GM23248 (cell line): ENCODE results near the gene ZNF501. TPM values are rescaled to one million over a fixed set of nuclear protein-coding genes. Genes with fewer than 3 reads are reported as not detected.

Experiments
- DNase-seq: peaks from one replicate; pipeline ENCODE4 v3.0.0-alpha.2; 2015
- H2AFZ ChIP-seq: fragments of 200-600 bp; sonication (generic); 2 replicates; pipeline ENCODE4 v1.6.1; 2016; ENCODE audit warnings: antibody characterized with exemption
- H3F3A ChIP-seq: fragments of 200-600 bp; sonication (generic); 2 replicates; pipeline ENCODE4 v1.6.1; 2016; ENCODE audit warnings: mild to moderate bottlenecking, antibody characterized with exemption, mixed run types; ENCODE audit not compliant: insufficient read depth
- H3K27ac ChIP-seq: fragments of 200-600 bp; sonication (generic); 2 replicates; pipeline ENCODE4 v1.5.1; 2016; ENCODE audit warnings: mild to moderate bottlenecking
- H3K27me3 ChIP-seq: fragments of 200-600 bp; sonication (generic); replicated peaks from 2 replicates; pipeline ENCODE4 v1.6.1; 2016; ENCODE audit warnings: mild to moderate bottlenecking; ENCODE audit not compliant: insufficient read depth
- H3K36me3 ChIP-seq: fragments of 200-600 bp; sonication (generic); 2 replicates; pipeline ENCODE4 v1.6.1; 2016; ENCODE audit warnings: low read depth, mild to moderate bottlenecking
- H3K4me1 ChIP-seq: fragments of 200-600 bp; sonication (generic); 2 replicates; pipeline ENCODE4 v1.6.1; 2016; ENCODE audit warnings: mild to moderate bottlenecking; ENCODE audit not compliant: insufficient read depth
- H3K4me2 ChIP-seq: fragments of 200-600 bp; sonication (generic); one replicate; pipeline ENCODE4 v1.6.1; 2016; ENCODE audit warnings: mild to moderate bottlenecking; ENCODE audit not compliant: unreplicated experiment
- H3K4me3 ChIP-seq: fragments of 200-600 bp; sonication (generic); 2 replicates; pipeline ENCODE4 v1.5.1; 2016; ENCODE audit warnings: mild to moderate bottlenecking
- H3K79me2 ChIP-seq: fragments of 200-600 bp; sonication (generic); 2 replicates; pipeline ENCODE4 v1.6.1; 2016; ENCODE audit warnings: mild to moderate bottlenecking; ENCODE audit not compliant: insufficient read depth
- H3K9ac ChIP-seq: fragments of 200-600 bp; sonication (generic); 2 replicates; pipeline ENCODE4 v1.6.1; 2016; ENCODE audit warnings: mild to moderate bottlenecking
- H3K9me2 ChIP-seq: fragments of 200-600 bp; sonication (generic); 2 replicates; pipeline ENCODE4 v1.6.1; 2016; ENCODE audit warnings: mixed run types, mild to moderate bottlenecking, moderate library complexity; ENCODE audit not compliant: insufficient read depth
- H3K9me3 ChIP-seq: fragments of 200-600 bp; sonication (generic); one replicate; pipeline ENCODE4 v1.6.1; 2017; ENCODE audit warnings: low read depth
- H4K20me1 ChIP-seq: fragments of 200-600 bp; sonication (generic); 2 replicates; pipeline ENCODE4 v1.6.0; 2016; ENCODE audit not compliant: insufficient read depth
- EZH2 ChIP-seq: fragments of 200-600 bp; sonication (generic); IDR thresholded peaks from 2 replicates; pipeline ENCODE4 v1.6.1; 2018; ENCODE audit warnings: antibody characterized with exemption, mild to moderate bottlenecking; ENCODE audit not compliant: insufficient read depth, poor library complexity, severe bottlenecking
- EZH2phosphoT487 ChIP-seq: fragments of 200-600 bp; sonication (generic); IDR thresholded peaks from 2 replicates; pipeline ENCODE4 v1.6.1; 2018; ENCODE audit warnings: antibody characterized with exemption, moderate library complexity, mild to moderate bottlenecking, low read depth; ENCODE audit not compliant: insufficient read depth
- WGBS, 2 experiments: methylation state at CpG; one replicate each; pipeline ENCODE4 v1.1.6; 2015 to 2017; ENCODE audit warnings: low lambda C conversion rate in 2 of 2, low coverage in 1 of 2; ENCODE audit errors: missing lambda C conversion rate in 2 of 2; 5-methylcytosine and 5-hydroxymethylcytosine counted together
- in situ Hi-C: fragments of 300-500 bp; cut with MboI; formaldehyde crosslinking; loops from 2 replicates; pipeline ENCODE4 v1.15.0; 2020
- polyA plus RNA-seq: library from polyadenylated mRNA; unstranded; fragments of >200 nt; fragmentation: Nextera tagmentation; extraction: Ambion mirVana; gene quantifications from 2 replicates; pipeline ENCODE4 v1.2.1, GENCODE V29; 2016
- total RNA-seq: library from RNA; depleted of rRNA; stranded (reverse); fragments of >200 nt; shearing (Covaris generic); gene quantifications from 2 replicates; pipeline ENCODE4 v1.2.3, GENCODE V29; 2014; rRNA removed

The ZNF501 gene
- total RNA-seq: 5.4 and 9.0 TPM in 2 replicates
- polyA plus RNA-seq: 3.8 and 5.1 TPM in 2 replicates

DNA sequence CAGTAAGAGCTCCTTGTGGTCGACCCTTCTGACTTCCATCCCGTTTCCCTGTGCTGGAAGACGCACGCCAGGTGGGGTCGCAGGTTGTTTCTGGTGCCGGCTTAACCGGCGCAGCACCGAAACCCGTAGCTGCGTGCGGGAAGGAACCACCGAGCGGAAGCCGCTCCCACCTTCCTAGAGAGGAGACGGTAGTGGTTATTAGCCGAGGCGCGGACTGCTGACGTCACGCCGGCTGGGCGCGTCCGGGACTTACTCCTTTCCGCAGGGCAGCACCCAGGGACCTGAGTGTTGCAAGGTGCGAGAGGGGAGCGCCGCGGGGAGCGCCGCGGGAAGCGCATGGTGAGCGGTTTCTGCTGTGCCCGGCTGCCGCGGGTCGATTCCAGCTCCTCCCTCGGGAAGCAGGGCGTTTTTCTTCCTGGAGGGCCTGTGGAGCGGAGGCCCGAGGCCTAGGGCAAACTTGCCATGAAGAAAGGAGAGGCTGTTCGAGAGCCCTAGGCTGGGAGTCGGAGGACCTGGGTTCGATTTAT is at the start of gene ZNF501:
Gene ZNF501, plus strand, starts transcription at position 252 of the 527 bp plus-strand sequence. CDS start 4,787 bp downstream, outside the sequence.
- Histone ChIP-seq H3K4me2 (peak within 1 kb of the TSS; percentile 67), H3K27ac (peak within 1 kb of the TSS; percentile 30; the same call in 1 of the 2 replicates), H4K20me1 (no peaks in the 10 kb centered on the region), H3K9me2 (no peaks in the 10 kb centered on the region), H2AFZ (peak within 1 kb of the TSS; percentile 99), H3K9me3 (peaks cover 18% of the 10 kb centered on the region), H3K4me3 (peak within 1 kb of the TSS; percentile 88), H3K36me3 (peaks cover 29% of the 10 kb centered on the region), H3K4me1 (no peaks in the 10 kb centered on the region), H3K79me2 (no peaks in the 10 kb centered on the region), H3K9ac (peak within 1 kb of the TSS; percentile 81), H3K27me3 (no peaks in the 10 kb centered on the region), H3F3A (no peaks in the 10 kb centered on the region)
- in situ Hi-C loops: no loop called here
- DNase-seq: peak; percentile 91
- TF ChIP-seq EZH2phosphoT487: no peak
- no peak for TF ChIP-seq EZH2
- 2% methylated on average over 36 to 46 of the region's 46 CpGs for WGBS, 2 experiments

DNA sequence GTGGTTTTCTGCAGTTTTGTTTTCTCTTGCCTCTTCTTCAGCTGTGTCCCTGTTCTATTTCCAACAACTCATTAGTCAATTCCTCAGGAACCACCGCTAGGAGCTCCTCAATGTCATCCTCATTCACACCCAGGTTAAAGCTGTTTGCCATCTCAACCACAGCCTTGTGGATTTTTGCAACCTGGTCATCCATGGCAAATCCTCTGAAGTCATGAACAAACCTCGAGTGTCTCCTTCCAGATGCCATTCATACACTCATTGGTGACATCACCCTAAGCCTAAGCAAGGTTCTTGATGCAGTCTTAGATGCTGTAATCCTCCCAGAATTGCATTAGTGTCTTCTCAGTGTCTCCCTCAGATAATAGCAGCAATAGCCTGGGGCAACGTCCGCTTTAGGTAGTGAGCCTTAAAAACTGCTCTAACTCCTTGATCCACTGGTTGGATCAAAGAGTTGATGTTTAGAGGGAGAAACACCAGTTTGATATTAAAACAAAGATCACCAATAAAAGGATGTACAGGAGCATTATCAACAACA is 48.4 kb upstream of the ZNF501 start:
- no peaks in the 10 kb centered on the region for H3K9me2 ChIP-seq
- peak; percentile 27 for DNase-seq
- H3K9me3 ChIP-seq: no peaks in the 10 kb centered on the region
- H3K4me1 ChIP-seq: peaks cover 17% of the 10 kb centered on the region
- no peaks in the 10 kb centered on the region for H3K27me3 ChIP-seq
- no peak overlapping the region for H3K9ac ChIP-seq
- H3K4me3 ChIP-seq: no peak overlapping the region
- H3F3A ChIP-seq: peaks cover 27% of the 10 kb centered on the region
- 92 to 93% methylated on average over 4 of the region's 4 CpGs for WGBS, 2 experiments
- TF ChIP-seq EZH2phosphoT487 (no peak), EZH2 (no peak)
- no peaks in the 10 kb centered on the region for H3K36me3 ChIP-seq
- H3K4me2 ChIP-seq: no peak overlapping the region
- H3K79me2 ChIP-seq: peaks cover 10% of the 10 kb centered on the region; the same call in 1 of the 2 replicates
- no peak overlapping the region for H3K27ac ChIP-seq
- in situ Hi-C loops: no loop called here
- no peaks in the 10 kb centered on the region for H4K20me1 ChIP-seq
- no peak overlapping the region for H2AFZ ChIP-seq

DNA sequence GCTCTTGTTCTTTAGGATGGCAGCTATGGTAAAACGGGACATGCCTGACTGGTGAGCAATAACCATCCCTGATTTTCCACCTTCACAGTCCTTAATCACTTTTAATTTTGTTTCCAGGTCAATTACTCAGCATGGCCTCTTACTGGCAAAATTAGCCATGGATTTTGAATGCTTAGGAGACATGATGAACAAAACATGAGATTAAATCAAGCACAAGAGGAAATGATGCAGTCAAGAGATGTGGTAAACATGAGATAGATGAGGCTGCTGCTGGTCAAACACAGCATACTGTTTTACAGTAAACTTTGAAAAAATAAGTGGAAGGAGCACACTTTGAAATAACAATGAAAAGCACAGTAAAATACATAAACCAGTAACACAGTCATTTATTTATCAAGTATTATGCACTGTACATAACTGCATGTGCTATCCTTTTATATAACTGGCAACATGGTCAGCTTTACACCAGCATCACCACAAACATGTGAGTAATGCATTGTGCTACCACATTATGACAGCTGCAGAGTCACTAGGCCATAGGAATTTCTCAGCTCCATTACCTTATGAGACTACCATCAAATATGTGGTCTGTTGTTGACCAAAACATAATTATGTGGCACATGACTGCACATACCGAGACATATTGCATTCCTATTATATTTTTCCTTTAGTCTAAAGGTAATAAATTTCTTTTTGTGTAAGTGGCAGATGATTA is 47.1 kb upstream of the ZNF501 start:
- in situ Hi-C loops: no loop called here

DNA sequence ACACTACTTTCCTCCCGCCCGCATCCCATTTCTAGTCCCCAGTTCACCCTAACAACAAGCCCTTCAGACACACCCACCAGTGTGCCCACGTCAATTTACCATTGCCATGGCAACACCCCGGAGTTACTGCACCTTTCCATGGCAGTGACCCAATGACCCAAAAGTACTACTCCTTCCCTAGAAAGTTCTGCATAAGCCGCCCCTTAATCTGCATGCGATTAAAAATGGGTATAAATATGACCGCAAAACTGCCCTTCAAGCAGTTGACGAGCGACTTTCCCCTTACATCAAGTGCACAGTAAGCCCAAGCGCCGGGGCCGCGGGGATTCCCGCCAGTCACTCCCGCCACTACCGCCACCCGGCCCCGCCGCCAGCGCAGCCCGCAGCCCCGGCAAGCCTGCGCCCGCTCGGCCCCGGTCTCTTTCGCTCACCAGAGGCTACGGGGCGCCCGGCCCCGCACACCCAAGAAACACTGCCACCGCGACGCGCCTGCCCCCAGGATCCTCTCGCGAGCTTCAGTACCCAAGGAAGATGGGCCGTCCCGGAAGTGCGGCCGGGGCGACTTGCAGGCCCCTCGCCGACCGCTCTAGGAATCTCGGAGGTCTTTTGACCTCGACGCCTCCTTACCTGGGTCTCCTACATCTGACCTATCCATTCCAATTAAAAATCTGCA is 44.2 kb upstream of the ZNF501 start:
- Histone ChIP-seq H3K79me2 (peaks cover 10% of the 10 kb centered on the region; the same call in 1 of the 2 replicates), H3K27ac (no peak overlapping the region), H2AFZ (peak overlapping the region; percentile 96), H3K36me3 (no peaks in the 10 kb centered on the region), H3K27me3 (no peaks in the 10 kb centered on the region), H3K9me3 (no peaks in the 10 kb centered on the region), H3K4me2 (peak overlapping the region; percentile 85), H3K4me1 (peaks cover 17% of the 10 kb centered on the region), H3K9ac (peak overlapping the region; percentile 84), H3K4me3 (peak overlapping the region; percentile 77), H4K20me1 (no peaks in the 10 kb centered on the region), H3K9me2 (no peaks in the 10 kb centered on the region), H3F3A (peaks cover 27% of the 10 kb centered on the region)
- WGBS, 2 experiments: 4% methylated on average over 38 to 48 of the region's 48 CpGs
- in situ Hi-C loops: no loop called here
- TF ChIP-seq EZH2: no peak
- no peak for TF ChIP-seq EZH2phosphoT487
- DNase-seq: peak; percentile 91

More for the DNA sequence above, 47.1 kb upstream of the ZNF501 start:
- H3K36me3 ChIP-seq: no peaks in the 10 kb centered on the region
- no peaks in the 10 kb centered on the region for H3K27me3 ChIP-seq
- peaks cover 17% of the 10 kb centered on the region for H3K4me1 ChIP-seq
- no peak for TF ChIP-seq EZH2
- TF ChIP-seq EZH2phosphoT487: 0 out of 2 replicates have a peak, but pooled peaks have one; percentile 68
- H2AFZ ChIP-seq: no peak overlapping the region
- H3K9ac ChIP-seq: peak overlapping the region; percentile 23; the same call in 1 of the 2 replicates
- H3K4me2 ChIP-seq: peak overlapping the region; percentile 4
- no peak overlapping the region for H3K4me3 ChIP-seq
- peaks cover 27% of the 10 kb centered on the region for H3F3A ChIP-seq
- WGBS, 2 experiments: 40 to 41% methylated on average over 2 of the region's 2 CpGs
- no peaks in the 10 kb centered on the region for H4K20me1 ChIP-seq
- peak overlapping the region; percentile 77 for H3K27ac ChIP-seq
- peaks cover 10% of the 10 kb centered on the region; the same call in 1 of the 2 replicates for H3K79me2 ChIP-seq
- no peaks in the 10 kb centered on the region for H3K9me2 ChIP-seq
- no peaks in the 10 kb centered on the region for H3K9me3 ChIP-seq
- DNase-seq: peak; percentile 80
